Inferior parietal cortex (tissue), 1 donor: ENCODE results near the gene CALR3.
"Not testable (repeated sequence)": the region's sequence is repeated elsewhere in the genome, so short reads cannot be mapped to it uniquely, and the experiment has no call there.

Source experiments
- DNase-seq: peaks from one replicate; pipeline ENCODE4 v3.0.0-alpha.2; 2016; ENCODE audit errors: extremely low spot score

CALR3 gene

DNA sequence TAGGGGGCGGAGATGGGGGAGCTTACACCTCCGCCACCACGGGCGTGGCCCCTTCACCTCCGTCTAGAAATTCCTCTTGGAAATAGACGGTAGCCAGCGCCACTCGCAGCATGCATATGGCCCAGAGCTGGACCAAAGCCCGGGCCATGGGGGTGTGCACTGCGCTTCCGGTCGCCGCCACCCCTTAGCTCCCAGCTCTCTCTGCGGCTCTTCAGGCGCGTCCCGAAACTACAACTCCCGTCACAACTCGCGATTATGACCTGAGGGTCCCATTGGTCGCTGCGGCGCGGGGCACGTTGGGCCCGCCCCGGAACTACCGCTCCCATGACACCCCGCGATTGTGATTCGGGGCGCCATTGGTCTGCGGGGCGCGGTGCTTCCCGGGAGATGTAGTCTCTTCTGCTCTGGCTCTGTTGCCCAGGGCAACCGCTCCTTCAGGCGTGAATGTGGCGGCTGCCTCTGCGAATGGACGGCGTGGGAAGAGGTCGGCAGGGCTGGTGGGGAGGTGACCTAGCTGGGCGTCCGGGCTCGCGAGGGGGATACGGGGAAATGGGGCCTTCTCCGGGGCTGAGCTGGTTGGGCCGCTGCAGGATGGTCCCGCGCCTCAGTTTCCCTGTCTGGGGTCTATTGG is at the start of gene CALR3, which contains the start of gene C19orf44:
Gene CALR3, minus strand, starts transcription at position 186 of the 631 bp plus-strand sequence. Its CDS starts 38 bp downstream, at position 148.
Gene C19orf44, plus strand, starts transcription at position 413 of the 631 bp plus-strand sequence. CDS start 4,399 bp downstream, outside the sequence.
- peak; percentile 99 for DNase-seq

GRCh38 chr19:16544473-16545231 is 48.7 kb upstream of the CALR3 start:
- DNase-seq = no peak

GRCh38 chr19:16543734-16544133 is 47.8 kb upstream of the CALR3 start:
- not testable (repeated sequence) for DNase-seq

- DNase-seq = no peak
These were observed 47.0 kb upstream of the CALR3 start for GRCh38 chr19:16542910-16543472.

DNA sequence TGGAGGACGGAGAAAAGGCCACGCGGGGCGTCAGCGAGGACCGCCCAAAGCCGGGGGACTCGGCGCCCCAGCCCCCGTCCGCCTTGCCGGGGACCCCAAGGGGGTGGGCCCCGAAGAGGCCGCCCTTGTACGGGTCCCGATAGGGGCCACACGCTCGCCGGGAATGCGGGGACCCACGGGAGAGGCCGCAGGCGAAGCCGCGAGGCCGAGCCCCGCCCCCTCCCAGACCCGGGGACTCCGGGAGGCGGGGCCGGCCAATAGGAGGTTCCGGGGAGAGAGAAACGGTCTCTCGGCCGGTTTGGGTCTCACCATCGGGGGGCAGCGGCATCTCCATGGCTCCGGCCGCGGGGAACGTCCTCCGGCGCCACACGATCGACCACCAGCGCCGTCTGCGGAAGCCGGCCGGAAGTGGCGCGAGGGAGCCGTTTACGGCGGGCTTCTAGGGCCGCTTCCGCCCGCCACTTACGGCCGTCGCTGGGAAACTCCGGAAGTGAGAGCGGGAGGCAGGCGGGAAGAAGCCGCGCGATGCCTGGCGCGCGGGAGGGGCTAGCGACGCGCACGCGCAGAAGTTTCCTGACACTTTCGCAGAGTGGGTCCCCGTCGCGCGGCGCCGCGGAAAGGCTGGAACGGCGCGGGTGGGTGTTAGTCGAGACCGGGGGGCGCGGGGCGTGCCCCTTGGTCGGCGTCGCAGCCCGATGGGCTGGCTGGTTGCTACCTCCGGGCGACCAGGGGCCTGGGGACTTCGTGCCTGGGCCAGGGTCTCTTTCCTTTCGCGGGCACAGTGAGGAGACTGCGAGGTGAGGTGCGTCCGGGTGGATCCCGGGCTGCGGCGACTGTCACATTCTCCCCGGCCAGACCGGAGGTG is 46.3 kb upstream of the CALR3 start, which contains the start of gene CHERP:
Gene CHERP, minus strand, starts transcription at position 393 of the 865 bp plus-strand sequence. Its CDS starts 59 bp downstream, at position 334.
- peak; percentile 97 for DNase-seq

DNA sequence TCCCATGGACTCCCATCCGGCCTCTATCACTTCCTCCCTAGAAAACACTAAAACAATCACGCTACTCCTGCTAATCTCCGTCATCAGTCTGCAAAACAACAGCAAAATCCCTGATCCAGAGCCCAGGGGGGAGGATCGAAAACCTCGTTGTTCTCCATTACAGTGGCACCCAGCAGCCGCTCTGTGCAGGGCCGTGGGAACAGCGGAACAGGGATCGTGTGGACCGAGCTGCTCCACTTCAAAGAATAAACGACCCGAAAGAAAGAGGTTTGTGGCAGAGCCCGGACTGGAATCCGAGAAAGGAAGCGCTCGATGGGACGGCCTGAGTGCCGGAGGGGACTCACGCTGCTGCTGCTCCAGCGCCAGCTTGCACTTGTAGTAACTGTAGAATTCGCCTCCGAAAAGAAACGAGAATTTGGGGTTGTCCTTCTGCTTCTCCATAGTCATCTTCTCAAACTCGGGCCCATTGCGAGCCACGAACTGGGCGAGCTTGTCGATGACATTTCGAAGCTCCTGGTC is 45.6 kb upstream of the CALR3 start:
- DNase-seq = no peak

GRCh38 chr19:16540948-16541347 is 45.0 kb upstream of the CALR3 start:
- no peak for DNase-seq

DNA sequence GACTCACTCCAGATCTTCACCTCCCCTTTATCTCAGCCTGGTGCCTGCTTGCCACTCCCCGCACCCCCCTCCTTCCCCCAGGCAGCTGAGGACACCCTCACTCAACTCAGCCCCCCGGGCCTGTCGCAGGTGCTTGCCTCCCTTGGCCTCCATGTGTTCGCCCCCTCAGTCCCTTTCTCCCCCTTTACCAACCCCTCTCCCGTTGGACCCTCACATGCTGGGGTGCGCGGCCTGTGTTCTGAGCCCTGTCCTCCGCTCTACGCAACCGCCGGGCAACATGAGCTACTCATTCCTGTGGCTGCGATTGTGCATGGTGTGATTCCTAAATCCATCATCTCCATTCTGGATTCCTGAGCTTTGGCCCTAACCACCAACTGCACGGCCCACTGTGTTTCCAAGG is 41.1 kb upstream of the CALR3 start:
- DNase-seq = no peak

DNA sequence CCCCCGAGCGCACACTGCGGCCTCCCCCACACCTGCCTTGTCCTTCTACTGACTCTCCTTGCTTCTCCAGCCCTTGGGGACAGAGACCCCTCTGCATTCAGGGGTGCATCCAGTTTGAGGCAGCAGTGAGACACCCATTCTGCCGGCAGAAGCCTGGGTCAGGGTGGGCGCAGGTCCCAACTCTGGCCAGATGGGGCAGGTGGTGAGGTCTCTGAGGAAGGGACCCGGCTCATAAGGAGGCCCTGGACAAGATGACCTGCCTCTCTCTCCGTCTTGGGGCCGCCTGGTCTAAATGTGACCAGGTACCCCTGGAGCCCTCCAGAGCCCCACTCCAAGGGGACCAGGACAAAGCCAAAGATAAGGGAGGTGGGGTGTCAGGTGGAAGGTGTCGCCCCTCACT is 40.2 kb upstream of the CALR3 start:
- no peak for DNase-seq

GRCh38 chr19:16535381-16535780 is 39.4 kb upstream of the CALR3 start:
- no peak for DNase-seq

DNA sequence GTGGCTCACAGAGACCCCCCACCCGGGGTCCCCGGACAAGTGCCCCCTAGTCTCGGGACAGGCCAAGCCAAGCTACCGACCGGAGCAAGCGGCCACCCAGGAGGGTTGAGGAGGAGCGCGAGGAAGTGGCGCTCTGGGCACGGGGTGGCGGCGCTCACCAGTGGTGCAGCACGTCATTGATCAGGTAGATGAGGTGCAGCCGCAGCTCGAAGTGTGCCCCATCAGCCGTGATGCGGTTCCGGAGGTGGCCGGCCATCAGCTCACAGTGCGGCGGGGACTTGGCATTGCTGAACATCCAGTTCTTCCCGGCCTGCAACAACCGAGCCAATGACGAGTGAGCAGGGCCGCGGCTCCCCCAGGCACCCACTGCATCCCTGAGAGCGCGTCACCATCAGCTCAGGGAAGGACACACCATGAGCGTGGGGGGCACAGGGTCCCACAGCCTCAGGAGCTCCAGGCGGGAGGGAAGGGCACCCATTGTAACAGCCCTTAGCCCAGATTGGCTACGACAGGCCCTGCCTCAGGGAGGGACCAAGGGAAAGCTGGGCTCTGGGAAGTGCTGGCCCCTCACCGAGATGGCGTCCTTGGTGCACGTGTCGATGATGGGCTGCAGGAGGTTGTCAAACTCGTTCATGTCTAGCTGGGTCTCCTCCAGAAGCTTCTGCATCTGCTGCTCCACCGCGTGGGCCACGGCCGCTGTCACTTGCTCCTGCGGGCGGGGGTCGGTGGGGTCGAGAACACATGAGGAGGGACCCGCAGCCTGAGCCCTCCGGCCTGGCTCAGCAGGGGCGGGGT is 36.7 kb upstream of the CALR3 start:
- DNase-seq = no peak

DNA sequence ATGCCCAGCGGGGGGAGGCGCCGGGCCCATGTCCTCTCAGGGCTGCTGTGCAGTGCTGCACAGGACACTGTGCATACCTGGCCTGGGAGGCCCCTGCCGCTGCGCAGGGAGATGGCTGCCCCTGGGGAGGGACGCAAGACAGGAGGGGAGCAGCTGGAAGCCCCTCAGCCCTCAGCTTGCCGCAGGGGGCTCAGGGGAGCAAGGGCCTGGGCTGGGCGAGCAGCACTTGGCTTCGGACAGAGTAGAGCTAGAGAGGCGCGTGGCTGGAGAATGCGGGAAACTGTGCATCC is 35.4 kb upstream of the CALR3 start:
- DNase-seq = no peak

DNA sequence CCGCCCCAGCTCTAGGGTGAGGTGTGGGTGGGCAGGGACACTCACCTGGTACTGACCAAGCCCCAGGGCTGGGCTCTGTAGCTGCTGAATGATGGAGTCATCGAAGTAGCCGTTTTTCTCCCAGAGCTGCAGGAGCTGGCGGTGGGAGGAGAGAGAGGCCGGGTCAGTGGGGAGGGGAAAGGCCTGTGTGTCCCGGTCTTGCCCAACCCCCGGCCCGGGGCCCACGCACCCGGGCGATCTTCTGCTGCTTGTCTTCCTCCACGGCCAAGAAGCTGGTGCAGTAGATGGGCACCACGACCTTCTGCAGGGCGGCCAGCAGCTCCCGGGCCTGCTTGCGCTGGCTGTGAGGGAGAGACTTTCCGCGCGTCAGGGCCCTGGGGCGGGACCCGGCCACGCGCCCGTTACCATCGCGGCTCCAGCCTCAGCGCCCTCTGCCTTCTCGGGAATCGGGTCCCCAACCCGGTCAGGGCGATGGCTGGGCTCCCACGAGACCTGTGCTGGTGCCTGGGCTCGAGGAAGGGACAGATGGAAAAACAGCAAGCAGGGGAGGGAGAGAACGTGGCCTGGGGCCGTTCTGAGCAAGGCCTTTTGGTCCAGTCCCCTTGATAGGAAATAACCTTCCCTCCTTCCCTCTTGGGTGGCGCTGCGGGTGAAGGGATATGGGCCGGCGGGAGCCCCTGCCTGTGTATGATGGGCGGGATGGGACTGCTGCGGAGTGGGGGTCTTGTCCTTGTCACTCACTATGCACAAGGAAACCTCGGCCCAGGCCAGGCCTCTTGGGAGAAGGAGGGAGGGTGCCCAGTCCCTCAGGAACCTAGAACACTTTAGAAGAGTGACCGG is 34.8 kb upstream of the CALR3 start:
- no peak for DNase-seq

GRCh38 chr19:16529466-16530144 is 33.6 kb upstream of the CALR3 start:
- DNase-seq = no peak

- no peak for DNase-seq
These were observed 32.1 kb upstream of the CALR3 start for GRCh38 chr19:16527971-16528521.

DNA sequence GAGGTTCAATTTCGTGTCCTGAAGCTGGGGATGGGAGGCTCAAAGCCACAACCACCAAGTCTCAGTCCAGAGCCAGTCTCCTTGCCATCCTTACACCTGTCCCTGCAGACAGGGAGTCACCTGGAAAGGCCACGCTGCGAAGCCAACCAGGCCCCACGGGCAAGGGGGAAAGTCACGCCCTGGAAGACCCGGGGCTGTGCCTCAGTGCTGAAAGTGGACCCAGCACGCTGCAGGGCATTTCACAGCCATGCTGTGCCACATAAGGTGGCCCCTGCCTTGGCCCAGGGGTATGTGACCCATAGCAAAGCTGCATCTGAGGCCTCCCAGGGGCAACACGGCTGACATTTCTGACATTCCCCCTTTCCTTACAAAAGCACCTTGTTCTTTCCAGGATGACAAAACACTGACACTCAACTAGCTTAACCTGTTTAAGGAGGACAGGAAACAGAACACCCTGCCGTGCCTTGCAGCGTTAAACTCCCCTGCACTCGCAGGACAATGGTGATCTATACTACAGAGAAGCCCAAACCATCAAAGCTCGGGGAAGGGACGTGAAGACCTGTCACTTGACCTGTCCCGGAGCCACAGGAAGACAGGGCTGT is 31.5 kb upstream of the CALR3 start:
- no peak for DNase-seq

- no peak for DNase-seq
These were observed 29.9 kb upstream of the CALR3 start for GRCh38 chr19:16525751-16526481.
